Stimulated activated CD8-positive, alpha-beta memory T cell treated with anti-CD3 and anti-CD28 coated beads, Interleukin-12 subunit alpha, Interleukin-12 subunit beta, amount 100 ng/mL, for 4 hours (primary cell): Measurements from ENCODE around the gene GRIN1.
A peak's percentile ranks its signal among the peaks of the same experiment; 100 is the strongest.

Experiments used
- DNase-seq: peaks from one replicate; pipeline ENCODE4 v3.0.0-alpha.2; 2020; ENCODE audit warnings: low read depth

The GRIN1 gene

DNA sequence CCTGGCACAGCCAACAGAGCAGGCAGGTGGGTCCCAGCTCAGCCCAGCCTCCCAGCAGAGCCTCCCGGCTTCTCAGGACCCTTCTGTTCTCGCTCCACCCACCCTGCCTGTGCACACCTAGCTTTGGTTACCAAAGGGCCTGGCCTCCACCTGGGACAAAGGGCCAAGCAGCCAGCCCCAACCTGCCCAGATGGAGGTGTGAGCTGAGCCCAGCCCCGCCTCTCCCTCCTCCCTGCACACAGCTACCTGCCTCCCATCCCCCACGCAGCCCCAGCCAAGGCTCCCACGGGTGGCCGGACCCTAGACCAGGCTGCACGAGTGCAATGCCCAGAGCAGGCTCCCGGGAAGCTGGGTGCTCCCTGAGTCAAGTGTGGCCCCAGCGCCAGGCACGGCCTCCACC lies 56.0 kb downstream of the GRIN1 start:
- DNase-seq: no peak

DNA sequence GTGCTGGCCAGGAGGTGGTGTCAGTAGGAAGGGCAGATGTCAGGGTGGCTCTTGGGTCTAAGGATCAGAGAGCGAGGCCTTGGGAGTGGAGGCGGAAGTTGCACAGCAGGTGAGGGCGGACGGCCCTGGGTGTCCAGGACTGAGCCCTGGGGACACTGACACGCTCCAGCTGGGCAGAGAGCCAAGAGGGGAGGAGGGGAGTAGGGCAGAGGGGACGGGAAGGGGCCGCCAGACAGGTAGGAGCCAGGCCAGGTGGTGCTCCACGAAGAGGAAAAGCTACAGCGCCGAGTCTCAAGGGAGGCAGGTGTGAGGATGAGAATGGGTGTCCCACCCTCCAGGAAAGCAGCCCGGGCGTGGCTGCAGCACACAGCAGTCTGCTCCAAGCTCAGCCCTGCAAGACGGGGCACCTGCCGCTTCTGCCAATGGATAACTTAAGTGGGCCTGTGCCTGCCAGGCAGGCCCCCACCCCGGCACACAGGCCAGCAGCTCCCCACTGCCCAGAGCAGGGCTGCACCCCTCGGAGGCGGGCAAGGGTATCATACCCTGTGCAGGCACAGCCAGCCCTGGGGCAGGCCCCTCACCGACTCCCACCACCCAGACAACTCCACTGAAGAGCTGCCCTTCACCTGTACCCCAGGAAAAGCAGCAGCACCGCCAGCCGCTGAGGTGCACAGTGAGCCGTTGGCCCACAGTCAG lies 56.7 kb downstream of the GRIN1 start:
- DNase-seq: no peak

DNA sequence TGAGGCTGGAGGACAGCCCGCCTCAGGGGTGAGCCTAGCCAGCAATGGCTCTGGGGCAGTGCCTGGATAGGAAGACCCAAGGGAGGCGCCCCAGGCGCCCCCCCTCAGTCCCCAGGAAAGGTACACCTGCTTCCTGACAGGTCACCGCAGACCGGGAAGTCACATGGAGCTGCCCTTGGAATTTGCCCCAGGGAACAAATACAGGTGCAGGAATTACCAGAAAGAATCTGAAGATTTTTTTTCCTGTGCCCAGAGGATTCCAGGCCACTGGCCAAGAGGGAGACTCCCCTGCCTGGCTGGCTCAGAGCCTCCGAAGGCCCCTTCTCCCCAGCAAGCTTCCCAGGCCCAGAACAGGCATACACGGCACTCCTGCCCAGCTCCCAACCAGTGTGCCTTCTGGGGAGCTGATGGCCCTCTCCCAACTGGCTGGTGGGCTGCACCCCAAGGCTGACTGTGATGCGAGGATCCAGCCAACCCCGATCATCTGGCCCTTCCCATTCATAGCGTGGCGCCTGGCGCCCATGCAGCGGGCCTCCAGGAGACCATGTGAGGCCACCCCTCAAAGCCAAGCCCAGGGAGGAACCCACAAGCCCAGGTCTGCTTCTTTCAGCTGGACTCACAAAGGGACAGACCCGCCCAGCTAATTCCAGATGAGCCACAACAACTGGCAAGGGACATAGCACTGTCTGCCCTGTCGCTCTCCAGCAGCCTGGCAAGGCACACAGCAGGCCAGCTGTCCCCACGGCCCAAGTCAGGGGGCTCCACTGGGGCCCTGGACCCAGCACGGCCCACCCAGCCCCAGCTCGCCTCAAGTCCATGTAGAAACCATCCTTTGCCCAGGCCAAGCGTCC lies 59.3 kb downstream of the GRIN1 start:
- no peak for DNase-seq

DNA sequence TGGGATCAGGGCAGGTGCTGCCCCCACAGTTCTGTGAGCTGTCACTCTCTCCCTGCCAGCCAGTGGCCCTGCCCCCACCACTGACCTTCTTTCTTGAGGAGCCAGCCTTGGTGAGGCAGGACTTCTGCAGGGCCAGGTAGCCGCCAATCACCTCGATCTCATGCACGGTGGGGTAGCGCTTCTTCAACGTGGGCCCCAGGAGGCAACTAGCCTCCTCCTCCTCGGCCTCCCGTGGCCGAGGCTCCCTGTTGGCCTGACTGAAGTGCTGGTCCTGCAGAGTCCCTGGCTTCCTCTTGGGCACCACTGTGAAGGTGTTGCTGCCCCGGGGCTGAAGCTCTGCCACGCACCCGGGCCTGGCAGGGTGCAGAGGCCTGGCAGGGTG lies 59.9 kb downstream of the GRIN1 start:
- no peak for DNase-seq

DNA sequence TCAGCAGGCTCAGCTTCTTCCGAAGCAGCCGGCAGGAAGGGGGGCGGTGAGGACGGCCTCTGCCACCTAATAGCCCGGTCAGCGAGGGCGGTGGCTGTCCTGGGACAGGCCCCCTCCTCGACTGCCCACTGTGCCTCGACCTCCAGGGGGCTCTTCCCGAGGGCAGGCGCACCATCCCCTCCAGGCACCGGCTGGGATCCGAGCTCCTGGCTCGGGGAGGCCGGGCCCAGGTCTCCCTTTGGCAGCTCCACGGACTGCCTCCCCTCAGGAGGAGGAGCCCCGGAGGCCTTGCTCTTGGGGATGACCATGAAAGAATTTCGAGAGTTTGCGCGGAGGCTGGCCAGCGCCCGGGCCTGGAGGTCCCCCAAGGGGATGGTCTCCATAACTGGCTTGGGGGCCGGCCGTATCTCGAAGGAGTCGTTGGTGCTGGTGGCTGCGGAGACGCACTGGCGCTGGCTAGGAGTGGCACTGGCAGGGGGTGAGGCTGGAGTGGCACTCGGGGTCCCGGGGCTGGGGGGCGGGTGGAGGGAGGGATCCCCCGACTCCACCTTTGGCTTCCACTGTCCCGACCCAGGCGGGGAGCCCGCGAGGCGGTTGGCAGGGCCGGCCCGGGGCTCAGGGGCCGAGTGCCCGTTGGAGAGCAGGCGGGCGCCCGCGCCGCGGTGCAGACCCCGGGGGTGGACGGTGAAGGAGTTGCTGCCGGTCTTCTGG lies 60.6 kb downstream of the GRIN1 start:
- DNase-seq: no peak

DNA sequence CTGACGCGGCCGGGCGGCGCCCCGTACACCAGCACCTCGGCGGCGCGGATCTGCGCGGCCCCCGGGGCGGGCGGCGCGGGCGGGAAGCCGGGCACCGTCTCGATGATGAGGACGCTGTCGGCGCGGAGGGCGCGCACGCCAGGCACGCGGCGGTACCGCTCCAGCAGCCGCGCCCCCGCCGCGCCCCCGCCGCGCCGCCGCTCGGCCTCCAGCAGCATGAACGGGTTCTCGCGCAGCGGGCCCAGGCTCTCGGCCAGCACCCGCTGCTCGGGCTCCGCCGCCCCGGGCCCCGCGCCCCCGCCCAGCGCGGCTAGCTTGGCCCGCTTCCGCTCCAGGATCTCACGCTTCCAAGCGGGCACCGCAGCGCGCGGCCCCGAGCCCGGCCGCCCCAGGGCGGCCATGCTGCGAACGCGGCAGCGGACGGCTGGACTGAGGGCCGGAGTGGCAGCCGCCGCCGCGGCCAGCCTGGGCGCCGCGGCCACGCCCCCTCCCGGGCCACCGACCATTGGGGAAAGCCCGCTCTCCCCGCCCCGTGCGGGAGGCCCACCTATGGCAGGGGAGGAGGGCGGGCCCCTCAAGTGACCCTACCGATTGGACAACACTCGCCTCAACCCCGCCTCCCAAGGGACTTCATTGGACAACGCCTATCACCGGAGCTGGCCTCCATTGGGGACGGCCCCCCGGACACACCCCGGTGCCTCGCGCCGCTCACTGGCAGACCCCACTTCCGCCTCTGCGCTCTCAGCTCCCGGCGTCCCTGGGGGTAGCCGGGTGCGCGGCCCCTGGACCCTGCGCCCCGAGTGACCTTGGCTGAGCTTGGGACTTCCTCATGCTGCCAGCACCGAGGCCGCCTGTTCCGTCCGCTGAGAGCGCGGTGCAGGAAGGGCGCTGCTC lies 61.6 kb downstream of the GRIN1 start, which contains the start of gene TPRN:
Gene TPRN (minus strand): TSS at position 431 of the 894 bp plus-strand sequence. CDS start 30 bp downstream, at position 401.
- DNase-seq: peak; percentile 96

DNA sequence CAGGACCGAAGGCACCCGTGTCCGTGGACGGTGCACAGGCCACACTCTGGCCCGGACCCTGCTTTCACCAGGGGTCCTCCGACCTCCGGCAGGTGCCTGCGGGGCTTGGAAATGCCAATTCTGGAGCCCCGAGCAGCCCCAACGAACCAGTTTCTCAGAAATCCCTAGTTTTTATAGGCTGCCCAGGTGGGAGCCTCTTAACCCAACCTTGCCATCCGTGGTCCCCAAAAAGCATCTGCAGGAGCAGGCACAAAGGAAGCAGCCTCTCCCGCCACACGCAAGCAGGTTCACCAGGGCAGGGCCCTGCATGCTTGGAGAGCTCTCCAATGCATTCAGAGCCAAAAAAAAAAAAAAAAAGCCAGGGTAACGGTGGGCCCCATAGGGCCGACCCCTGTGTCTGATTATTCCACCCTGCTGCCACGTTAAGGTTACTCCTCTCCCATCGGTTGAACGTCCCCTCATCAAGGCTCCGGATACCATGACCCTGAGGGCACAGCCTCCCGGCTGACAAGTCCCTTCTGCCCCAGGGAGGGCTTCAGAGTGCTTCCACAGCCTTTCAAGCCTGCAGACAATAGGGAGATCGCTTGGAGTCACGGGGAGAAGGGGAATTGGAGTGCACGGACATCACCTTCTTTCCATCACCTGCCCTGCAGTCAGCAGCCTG lies 62.4 kb downstream of the GRIN1 start:
- DNase-seq: no peak

DNA sequence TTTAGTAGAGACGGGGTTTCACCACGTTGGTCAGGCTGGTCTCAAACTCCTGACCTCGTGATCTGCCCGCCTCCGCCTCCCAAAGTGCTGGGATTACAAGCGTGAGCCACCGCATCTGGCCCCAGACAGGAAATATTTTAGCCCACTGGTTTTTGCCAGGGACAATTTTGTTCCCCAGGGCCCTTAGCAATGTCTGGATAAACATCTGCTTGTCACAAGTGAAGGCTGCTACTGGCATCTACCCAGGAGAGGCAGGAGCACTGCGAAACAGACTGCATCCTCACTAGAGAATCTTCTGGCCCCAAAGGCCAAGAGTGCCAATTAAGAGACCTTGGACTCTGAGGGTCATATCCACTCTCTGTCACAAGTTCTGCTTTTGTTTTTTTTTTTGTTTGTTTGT lies 64.0 kb downstream of the GRIN1 start:
- no peak for DNase-seq

DNA sequence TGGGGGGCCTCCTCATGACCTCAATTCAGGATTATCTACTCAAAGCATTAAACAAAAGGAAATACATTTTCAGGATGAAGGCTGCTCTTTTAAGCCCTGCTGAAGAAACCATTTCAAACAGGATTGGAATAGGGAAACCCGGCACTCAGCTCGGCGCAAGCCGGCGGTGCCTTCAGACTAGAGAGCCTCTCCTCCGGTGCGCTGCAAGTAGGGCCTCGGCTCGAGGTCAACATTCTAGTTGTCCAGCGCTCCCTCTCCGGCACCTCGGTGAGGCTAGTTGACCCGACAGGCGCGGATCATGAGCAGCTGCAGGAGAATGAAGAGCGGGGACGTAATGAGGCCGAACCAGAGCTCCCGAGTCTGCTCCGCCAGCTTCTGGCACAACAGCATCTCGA lies 65.8 kb downstream of the GRIN1 start:
- DNase-seq: no peak

DNA sequence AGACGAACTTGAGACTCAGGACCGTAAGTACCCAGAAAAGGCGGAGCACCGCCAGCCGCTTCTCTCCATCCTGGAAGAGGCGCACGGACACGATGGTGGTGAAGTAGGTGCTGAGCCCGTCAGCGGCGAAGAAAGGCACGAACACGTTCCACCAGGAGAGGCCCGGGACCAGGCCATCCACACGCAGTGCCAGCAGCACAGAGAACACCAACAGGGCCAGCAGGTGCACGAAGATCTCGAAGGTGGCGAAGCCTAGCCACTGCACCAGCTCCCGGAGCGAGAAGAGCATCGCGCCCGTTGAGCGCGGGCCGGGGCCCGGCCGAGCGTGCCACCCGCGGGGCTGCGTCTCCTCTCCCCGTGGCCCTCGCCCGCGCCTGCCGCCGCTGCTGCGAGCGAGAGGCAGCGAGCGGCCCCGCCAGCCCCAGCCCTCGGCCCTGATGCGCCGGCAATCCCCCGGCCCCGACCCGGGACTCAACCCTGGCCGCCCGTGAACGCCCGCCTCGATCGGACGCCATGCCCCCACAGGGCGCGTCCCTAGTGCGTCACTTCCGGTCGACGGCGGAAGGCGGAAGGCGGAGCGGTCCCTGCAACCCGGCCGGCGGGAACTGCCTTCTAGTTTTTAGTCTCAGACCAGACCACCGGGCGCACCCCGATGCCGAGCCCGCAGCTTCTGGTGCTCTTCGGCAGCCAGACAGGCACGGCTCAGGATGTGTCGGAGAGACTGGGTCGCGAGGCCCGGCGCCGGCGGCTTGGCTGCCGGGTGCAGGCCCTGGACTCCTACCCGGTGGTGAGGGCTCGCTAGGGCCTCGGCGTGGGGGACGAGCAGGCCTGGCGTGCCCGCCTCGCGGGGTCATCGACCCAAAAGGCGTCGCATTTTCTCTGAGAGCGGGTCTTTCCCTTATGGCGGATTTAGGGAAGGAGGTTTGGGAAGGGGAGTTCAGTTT lies 66.4 kb downstream of the GRIN1 start, which contains the start of the genes NDOR1 and TMEM203:
Gene NDOR1 (plus strand): TSS at position 575 of the 944 bp plus-strand sequence. CDS start 78 bp downstream, at position 653.
Gene TMEM203 (minus strand): TSS at position 523 of the 944 bp plus-strand sequence. CDS start 234 bp downstream, at position 289.
- peak; percentile 86 for DNase-seq

DNA sequence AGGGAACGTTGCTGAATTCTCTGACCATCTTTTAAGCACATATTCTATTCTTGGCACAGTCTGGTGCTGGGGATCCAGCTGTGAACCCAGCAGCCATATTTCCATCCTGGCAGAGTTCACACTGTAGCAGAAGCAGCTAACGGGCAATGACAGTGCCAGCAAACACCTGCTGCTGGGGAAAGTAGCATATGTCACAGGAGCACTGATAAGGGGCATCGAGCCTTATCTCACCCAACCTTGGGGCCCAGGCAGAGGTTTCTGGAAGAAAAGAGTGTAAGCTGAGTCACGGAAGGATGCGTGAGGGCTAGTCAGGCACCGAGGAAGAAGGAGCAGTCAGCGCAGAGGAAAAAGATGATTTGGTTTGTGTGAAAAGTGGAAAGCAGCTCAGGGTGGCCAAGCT lies 67.6 kb downstream of the GRIN1 start:
- DNase-seq: no peak

DNA sequence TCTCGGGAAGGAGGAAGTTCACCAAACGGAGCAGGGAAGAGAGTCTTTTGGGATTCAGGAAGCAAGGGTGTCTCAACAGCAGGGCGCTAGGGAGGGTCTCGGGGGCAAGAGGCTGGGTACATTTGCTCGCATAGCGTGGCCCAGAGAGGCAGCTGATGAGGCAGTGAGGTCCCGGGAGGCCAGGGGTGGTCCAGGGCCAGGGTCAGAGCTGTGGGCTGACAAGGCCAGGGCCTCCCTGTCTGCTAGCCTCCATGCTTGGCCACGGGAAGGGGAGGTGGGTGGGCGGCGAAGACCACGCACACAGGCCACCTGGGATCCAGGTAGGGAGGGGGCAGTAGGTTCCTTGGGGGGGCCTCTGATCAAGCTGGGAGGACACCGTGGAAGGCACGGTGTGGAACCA lies 72.6 kb downstream of the GRIN1 start:
- DNase-seq: no peak

DNA sequence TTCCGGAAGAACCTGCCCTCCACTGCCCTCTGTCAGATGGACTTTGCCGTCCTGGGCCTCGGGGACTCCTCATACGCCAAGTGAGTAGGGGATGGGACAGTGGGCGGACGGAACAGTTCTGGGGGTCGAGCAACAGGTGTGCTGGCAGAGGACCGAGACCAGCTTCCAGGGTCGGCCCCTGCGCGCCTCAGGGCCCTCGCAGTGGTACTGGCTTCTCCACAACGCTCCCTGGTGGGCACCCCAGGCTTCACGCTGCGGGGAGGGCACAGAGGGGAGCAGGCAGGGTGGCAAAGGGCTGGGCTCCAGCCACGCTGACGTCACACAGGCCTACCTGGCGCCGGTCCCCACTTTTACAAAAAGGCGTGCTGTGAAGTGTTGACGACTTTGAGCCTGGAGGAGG lies 73.6 kb downstream of the GRIN1 start:
- no peak for DNase-seq

DNA sequence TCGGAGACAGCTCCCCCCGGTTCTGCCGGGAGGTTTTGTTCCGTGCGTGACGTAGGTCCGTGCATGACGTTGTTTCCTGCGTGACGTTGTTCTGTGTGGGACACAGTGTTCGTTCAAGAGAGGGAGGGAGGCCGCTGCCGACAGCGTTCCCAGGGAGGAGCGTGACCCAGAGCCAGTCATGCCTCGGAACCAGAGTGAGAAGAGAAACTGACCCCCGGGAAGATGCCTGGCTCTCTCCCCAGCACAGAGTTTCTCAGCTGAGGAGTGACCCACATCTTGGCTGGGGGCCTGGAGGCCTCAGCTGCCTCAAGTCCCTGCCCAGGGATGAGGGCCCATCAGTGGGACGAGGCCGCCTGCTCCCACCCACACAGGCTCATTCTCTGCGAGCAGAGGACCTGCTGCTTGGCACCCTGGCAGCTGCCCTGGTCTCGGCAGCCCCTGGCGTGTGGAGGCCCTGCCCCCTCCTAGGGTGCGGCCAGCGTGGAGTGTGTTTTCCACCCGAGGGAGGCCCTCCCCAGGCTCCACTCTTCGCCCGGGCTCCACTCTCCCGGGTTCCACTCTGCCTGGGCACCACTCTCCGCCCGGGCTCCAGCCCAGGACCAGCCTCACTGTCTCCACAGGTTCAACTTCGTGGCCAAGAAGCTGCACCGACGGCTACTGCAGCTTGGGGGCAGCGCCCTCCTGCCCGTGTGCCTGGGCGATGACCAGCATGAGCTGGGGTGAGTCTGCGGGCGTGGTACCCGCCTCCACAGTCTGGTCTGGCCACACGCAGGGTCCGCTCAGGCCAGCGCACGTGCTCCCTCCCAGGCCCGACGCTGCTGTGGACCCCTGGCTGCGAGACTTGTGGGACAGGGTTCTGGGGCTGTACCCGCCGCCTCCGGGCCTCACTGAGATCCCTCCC lies 74.5 kb downstream of the GRIN1 start:
- no peak for DNase-seq

DNA sequence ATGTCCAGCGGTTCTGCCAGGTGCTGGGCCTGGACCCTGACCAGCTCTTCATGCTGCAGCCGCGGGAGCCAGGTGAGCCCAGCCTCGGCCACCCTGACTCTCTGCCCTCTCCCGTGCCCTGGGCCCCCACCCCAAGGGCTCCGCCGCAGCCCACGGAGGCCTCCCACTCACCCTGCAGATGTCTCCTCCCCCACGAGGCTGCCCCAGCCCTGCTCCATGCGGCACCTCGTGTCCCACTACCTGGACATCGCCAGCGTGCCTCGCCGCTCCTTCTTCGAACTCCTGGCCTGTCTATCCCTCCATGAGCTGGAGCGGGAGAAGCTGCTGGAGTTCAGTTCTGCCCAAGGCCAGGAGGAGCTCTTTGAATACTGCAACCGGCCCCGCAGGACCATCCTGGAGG lies 75.7 kb downstream of the GRIN1 start:
- no peak for DNase-seq

DNA sequence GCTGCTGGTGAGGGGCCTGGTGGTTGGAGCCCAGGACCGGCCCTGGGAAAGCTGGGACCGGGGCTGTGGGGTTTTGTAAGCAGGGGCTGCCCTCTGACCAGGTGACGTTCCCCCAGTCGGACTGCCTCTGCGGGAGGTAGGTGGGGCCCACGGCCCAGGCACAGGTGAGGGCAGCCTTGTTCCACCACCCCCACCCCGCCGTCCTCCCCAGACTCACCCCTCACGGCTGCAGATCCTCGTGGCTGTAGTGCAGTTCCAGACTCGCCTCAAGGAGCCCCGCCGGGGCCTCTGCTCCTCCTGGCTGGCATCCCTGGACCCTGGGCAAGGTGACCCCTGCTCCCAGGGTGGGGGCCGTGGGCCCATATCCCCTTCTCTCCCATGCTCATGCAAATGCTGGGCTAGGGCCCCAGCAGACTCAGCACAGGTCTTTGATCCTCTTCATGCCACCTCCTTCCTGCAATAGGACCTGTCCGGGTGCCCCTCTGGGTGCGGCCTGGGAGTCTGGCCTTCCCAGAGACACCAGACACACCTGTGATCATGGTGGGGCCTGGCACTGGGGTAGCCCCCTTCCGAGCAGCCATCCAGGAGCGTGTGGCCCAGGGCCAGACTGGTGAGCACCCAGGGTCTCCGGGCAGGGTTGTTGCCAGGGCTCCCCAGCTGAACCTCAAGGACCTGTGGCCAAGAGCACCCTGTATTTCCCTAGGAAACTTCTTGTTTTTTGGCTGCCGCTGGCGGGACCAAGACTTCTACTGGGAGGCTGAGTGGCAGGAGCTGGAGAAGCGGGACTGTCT lies 76.4 kb downstream of the GRIN1 start:
- DNase-seq: no peak

DNA sequence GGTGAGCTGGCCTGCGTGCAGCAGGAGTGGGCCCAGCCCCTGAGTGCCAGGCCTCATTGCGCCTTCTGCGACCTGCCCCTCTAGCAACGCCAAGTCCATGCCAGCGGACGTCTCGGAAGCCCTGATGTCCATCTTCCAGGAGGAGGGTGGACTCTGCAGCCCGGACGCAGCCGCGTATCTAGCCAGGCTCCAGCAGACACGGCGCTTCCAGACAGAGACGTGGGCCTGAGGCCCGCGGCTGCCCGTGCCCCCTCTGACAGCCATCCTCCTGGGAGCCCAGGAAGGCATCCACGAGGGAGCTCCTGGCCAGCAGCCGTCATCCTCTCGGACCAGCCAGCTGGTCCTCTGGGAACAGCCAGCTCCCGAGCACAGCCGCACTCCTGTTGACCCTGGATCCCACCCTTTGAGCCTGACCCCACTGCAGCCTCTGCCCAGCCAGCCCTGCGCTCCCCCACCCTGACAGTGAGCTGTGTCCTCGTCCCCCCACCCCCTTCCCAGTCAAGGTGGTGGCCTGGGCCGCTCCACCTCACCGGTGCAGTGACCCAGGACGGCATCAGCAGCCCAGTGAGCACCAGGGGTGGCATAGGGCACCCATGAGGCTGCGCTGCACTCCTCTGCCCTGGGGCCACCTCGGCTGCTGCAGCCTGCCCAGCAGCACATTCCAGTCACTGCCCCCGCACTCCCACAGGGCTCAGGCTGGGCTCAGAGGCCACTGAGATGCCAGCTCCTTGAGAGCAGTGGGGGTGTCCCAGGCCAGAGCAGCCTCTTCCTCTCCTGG lies 77.4 kb downstream of the GRIN1 start:
- DNase-seq: no peak
